Glomerular visceral epithelial cell (primary cell): ENCODE data around the gene RS1.

Source experiments
- DNase-seq: peaks from one replicate; pipeline ENCODE4 v3.0.0-alpha.2; 2016; ENCODE audit errors: extremely low spot score

Gene RS1

DNA sequence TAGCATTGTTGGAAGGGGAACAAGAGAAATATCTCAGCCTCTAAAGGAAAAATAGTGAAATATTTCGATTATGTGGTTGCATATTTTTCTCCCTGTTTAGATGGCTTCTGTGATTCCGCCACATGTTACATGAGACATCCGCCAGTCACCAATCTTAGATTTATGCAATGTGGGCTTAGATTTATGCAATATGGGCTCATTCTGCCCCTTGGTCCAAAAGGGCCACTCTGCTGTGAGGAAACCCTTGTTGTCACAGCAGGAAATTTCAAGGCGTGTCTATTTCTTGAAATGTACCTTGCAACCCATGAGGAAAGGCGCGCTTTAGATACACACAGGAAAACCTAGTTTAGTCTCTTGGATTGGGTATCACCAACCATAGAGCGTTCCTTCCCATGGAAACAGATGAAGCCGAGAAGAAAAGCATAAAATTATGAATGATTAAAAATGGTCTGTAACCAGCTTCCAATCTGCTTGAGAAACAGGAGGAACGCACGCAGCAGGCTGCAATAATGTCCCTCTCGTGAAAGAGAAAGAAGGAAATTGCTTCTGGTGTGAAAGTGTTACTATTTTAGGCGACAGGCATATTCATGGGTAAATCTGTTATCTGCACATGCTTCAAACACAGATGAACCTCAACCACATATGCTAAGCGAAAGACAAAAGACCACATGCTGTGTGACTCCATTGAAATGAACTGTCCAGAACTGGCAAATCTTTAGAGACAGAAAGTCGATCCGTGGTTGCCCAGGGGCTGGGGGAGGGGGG lies 3.7 kb downstream of the RS1 start:
- no peak for DNase-seq

DNA sequence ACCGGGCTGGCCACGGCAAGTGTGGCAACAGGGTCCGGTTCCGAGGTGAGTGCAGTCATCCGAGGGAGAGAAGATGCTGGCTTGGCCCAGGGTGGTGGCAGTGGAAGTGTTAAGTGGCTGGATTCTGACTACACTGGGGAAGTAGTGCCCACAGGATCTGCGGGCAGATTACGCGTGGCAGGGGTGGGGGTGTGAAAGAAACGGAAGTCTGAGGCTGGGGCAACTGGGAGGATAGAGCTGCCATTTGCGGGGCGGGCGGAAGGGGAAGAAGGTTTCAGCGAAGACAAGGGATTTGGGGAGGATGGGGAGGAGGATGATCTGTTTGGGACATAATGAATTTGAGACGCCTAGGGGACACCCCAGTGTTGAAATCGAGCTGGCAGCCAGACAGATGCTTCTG lies 5.3 kb downstream of the RS1 start:
- DNase-seq = no peak

GRCh38 chrX:18664947-18665346 lies 7.0 kb downstream of the RS1 start:
- no peak for DNase-seq

DNA sequence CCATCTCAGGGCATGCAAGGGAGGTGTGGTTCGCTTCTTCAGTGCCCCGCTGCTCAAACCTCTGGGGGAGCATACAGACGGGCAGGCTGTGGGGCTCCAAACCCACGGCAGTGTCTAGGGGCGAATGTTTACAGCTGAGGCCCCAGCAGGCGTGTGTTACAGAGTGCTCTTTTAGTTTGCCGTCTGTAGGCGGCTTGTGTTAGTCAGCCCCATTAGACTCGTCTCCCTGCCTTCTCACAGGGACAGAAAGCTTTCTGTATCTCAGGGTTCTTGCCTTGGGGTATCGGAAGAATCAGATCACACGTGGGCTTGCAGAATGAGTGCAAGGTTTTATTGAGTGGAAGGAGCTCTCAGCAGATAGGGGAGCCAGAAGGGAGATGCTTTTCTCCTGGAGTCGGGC lies 10.6 kb downstream of the RS1 start:
- DNase-seq = no peak

- no peak for DNase-seq
Observed at GRCh38 chrX:18654875-18655836, 16.8 kb downstream of the RS1 start.

- no peak for DNase-seq
Observed at GRCh38 chrX:18652636-18653035, 19.3 kb downstream of the RS1 start.

GRCh38 chrX:18650662-18651061 lies 21.2 kb downstream of the RS1 start:
- no peak for DNase-seq

- no peak for DNase-seq
Observed at GRCh38 chrX:18649498-18649951, 22.4 kb downstream of the RS1 start.

- DNase-seq = no peak
Observed at GRCh38 chrX:18647621-18648020, 24.3 kb downstream of the RS1 start.

GRCh38 chrX:18643853-18644252 lies 28.1 kb downstream of the RS1 start:
- no peak for DNase-seq

DNA sequence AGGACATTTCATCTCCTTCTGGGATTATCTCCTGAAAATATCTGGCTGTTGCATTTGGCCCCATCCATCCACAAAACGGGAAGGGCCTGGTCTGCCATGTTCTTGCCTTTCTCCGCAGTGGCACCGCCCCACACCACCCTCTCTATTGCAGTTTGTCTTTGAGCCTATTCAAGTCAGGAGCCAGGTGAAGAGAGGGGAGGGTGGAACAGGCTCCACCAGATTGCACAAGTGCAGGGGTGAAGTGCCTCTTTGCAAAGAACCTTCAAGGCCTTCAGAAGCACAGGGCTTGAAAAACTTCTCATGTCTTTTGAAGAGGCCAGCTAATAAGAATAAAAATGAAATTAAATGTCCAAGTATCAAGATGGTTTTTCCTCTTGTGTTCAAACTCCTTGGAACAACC lies 28.7 kb downstream of the RS1 start:
- DNase-seq = no peak

DNA sequence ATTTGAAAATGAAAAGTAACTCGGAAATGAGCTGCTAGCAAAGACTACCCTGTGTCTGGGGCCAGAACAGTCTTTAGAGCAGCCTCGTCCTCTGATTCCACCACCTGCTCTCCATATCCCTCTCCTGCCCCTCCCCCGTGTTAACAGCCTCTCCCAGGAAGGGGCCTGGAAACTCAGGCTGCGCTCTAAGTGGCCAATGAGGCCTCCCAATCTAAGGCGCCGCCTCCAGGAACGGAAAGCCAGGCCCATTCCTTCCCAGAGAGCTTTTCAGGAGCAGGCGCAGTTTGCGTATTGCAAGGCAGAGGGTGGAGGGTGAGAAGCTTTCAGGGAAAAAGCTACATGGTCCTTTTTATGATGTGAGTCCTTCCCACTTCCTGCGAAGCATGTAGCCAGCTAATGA lies 31.2 kb downstream of the RS1 start:
- no peak for DNase-seq

DNA sequence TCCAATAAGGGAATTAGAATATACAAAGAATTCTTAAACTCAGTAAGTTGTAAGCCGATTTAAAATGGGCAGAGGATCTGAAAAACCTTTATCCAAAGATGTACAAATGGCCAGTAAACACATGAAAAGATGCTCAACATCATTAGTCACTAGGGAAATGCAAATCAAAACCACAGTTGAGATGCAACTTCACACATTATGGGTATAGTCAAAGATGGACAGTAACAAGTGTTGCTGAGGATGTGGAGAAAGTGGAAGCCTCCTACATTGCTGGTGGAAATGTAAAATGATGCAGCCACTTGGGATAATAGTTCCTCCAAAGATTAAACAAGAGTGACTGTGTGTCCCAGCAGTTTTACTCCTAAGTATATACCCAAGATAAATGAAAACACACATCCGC lies 32.6 kb downstream of the RS1 start:
- no peak for DNase-seq

DNA sequence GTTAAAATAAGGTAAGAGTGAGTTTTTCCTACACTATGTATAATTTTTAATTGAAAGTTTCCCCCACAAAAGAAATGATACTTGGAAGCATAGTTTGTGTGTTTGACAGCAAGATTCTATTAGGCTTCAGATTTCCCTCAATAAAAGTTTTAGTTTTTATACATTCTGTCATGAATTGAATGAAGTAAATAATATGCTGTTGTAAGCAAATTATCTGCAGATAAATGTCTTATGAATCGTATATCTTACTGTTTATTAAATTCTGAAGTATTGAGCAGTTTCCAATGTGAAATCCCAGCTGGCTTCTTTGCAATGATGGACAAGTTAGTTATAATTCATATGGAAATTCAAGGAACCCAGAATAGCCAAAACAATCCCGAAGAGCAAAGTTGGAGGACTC lies 33.5 kb downstream of the RS1 start:
- DNase-seq = no peak

DNA sequence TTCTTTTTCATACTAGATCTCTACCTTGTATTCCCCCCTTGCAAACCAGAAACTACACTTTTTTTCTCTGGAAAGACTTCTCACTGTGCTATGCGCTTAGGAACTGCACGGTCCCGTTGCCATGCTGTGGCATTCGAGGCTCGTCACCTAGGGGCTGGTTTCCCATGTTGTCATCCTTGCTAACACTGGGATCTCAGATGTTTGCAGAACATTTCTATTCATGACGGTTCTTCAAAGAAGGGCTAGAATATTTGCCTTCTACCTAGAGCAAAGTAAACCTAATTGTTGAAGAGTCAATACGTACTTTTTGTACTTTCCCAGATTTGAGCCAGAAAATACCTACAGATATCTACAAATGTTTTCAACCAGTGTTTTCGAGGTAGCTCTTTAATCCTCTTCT lies 41.0 kb downstream of the RS1 start:
- no peak for DNase-seq

DNA sequence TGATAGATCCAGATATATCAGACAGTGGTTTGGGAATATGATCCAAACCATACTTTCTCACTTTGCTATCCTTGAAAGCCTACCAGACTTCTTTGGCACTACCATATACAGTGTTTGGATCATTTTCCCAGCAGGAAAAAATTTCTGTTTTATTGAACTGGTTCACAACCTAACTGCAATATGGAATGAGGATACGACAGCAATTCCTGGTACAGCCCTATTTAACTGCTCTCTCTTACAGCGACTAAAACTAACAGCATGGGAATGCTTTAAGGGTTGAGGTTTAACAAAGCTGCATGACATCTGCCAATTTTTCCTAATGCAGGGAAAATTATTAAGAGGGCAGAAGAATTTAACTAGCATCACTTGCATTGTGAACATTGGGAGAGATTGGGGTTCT lies 47.3 kb downstream of the RS1 start:
- no peak for DNase-seq

DNA sequence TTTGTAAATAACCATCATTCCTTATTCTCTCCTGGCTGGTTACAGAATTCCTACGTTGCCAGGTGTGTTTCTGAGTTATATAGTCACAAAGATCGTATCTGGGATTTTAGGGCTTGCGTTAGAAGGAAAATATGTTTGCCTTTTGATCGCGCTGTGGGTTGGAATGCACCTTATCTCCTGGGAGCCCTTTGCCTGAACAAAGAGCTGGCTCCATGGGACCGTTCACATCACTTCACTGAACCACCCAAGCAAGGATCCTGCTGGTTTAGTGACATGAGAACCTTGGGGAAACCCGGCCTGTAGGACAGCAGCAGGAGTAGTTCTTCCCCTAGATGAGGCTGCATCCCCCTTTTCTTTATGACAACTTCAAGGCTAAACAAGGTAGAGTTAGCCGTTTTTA lies 51.6 kb downstream of the RS1 start:
- peak; percentile 2 for DNase-seq

GRCh38 chrX:18619288-18619687 lies 52.6 kb downstream of the RS1 start:
- no peak for DNase-seq

- peak; percentile 80 for DNase-seq
Observed at GRCh38 chrX:18617407-18617750, 54.5 kb downstream of the RS1 start.

DNA sequence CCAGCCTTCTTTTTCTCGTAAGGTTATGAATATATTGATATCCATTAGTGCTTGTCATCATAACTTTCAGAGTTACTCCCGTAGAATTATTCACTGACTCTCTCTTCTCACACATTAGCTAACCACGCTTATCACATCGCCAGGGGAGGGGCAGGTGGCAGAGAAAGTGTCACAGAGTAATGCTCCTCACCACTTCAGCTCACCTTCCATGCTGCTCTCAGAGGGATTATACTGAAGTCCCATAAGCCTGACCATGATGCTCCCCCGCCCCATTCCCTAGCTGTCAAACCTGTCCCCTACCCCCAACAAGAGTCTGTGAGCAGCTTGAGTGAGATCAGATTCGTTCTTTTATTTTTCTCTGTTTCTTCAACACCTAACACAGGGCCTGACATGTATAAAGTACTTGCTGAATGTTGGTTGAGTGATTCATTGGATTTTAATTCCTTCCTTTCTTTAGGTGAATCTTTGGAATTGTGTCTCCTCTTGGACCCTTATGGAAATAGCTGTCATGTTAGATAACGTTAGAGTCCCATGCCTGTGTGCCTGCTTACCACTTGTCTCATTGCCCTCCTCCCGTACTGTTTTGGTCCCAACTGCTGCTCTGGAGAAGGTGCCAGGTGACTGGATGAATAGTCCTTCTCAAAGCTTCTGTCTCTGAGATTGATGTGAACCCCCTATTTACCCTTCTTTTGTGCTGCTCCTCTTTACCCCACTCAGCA lies 55.1 kb downstream of the RS1 start:
- DNase-seq = no peak

DNA sequence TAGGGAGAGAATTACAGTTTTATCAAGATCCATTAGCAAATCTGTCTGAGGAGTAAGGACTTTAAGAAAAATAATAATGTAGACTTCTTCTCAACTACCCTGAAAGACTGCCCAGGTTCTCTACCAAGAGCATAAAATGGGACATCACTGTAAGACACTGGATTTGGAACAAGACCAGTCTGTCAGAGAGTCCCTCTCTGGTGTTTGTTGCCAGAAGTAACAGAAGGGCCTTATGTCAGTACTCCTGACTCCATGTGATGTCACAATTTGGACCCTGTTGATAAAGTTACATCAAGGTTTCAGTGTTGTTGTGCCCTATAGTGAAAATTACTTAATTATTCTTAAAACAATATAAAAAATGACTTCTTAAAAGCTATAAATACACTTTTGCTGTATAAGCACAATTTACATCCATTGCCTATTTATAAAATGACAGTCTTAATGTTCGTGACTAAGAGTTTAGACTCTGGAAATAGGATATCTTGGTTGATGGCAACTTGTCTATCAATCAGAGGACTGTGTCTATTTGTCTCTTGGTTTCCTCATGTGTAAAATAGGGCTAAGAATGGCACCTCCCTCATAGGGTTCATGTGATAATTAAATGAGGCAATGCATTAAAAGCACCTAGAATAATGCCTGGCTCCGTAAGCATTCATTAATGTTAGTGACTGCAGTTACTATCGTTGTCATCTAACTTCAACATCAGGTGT lies 57.8 kb downstream of the RS1 start:
- no peak for DNase-seq

DNA sequence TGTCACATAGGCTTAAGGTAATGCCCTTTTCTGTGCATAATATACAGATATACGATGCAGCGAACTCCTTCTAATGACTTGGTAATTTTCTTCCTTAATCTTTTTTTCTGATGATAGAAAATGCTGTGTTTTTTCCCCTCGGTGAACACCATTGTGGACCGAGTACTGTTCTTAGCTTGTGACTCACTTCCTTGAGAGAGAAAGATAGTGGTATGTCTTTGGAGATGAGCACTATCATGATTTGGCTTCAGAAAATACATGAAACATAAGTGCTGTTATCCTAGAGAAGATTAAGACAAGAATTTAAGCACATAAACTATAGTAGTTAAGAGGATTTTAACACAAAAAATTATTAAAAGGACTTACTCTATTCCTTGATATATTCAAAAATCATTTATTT lies 63.9 kb downstream of the RS1 start:
- DNase-seq = no peak
